Karpas-422 (cell line): ENCODE data around the gene HMG20B. TPM values are rescaled to one million over a fixed set of nuclear protein-coding genes. Genes with fewer than 3 reads are reported as not detected.

Source experiments
- DNase-seq: peaks from one replicate; pipeline ENCODE4 v3.0.0-alpha.2; 2015
- H2AFZ ChIP-seq: fragments of 200-600 bp; sonication (generic); 2 replicates; pipeline ENCODE4 v1.6.1; 2014; ENCODE audit warnings: antibody characterized with exemption, low read length, mixed read lengths
- H3K27ac ChIP-seq: fragments of 200-600 bp; sonication (generic); 2 replicates; pipeline ENCODE4 v1.5.1; 2014; ENCODE audit warnings: mild to moderate bottlenecking, low read length, moderate library complexity
- H3K27me3 ChIP-seq: fragments of 200-600 bp; sonication (generic); 2 replicates; pipeline ENCODE4 v1.6.1; 2014; ENCODE audit warnings: low read length, mixed read lengths
- H3K36me3 ChIP-seq: fragments of 200-600 bp; sonication (generic); 2 replicates; pipeline ENCODE4 v1.6.1; 2014; ENCODE audit warnings: low read length, mixed read lengths; ENCODE audit not compliant: insufficient read depth
- H3K4me1 ChIP-seq: fragments of 200-600 bp; sonication (generic); 2 replicates; pipeline ENCODE4 v1.6.1; 2014; ENCODE audit warnings: mild to moderate bottlenecking, low read length, mixed read lengths
- H3K4me2 ChIP-seq: fragments of 200-600 bp; sonication (generic); 2 replicates; pipeline ENCODE4 v1.6.1; 2014; ENCODE audit warnings: low read length, low read depth, mild to moderate bottlenecking; ENCODE audit not compliant: poor library complexity, severe bottlenecking
- H3K4me3 ChIP-seq: fragments of 200-600 bp; sonication (generic); 2 replicates; pipeline ENCODE4 v1.5.1; 2014; ENCODE audit warnings: mild to moderate bottlenecking, antibody characterized with exemption, low read length, mixed read lengths
- H3K79me2 ChIP-seq: fragments of 200-600 bp; sonication (generic); 2 replicates; pipeline ENCODE4 v1.6.1; 2014; ENCODE audit warnings: mild to moderate bottlenecking, low read length, mixed read lengths
- H3K9ac ChIP-seq: fragments of 200-600 bp; sonication (generic); 2 replicates; pipeline ENCODE4 v1.6.0; 2014; ENCODE audit warnings: low read length
- H3K9me2 ChIP-seq: fragments of 200-600 bp; sonication (generic), shearing (Covaris generic); replicated peaks from 2 replicates; pipeline ENCODE4 v1.6.0; 2014; ENCODE audit warnings: mild to moderate bottlenecking, low read length, moderate library complexity; ENCODE audit not compliant: insufficient read depth
- H3K9me3 ChIP-seq: fragments of 300-700, 200-600 bp; sonication (generic); 2 replicates; pipeline ENCODE4 v1.6.1; 2014; ENCODE audit warnings: low read length, mixed read lengths
- H4K20me1 ChIP-seq: fragments of 200-600 bp; sonication (generic); 2 replicates; pipeline ENCODE4 v1.6.1; 2014; ENCODE audit warnings: mild to moderate bottlenecking, antibody characterized with exemption, low read length, low read depth; ENCODE audit not compliant: insufficient read depth
- total RNA-seq: library from RNA; depleted of rRNA; stranded (reverse); fragments of >200 nt; shearing (Covaris generic); gene quantifications from 2 replicates; pipeline ENCODE4 v1.2.3, GENCODE V29; 2014; ENCODE audit warnings: low replicate concordance

Gene HMG20B
- total RNA-seq, 1 experiment from 2014 or later, result 53.7 TPM

GRCh38 chr19:3546119-3546518 is 26.6 kb upstream of the HMG20B start:
- H3K4me1 ChIP-seq, result no peaks in the 10 kb centered on the region

GRCh38 chr19:3547301-3547731 is 25.4 kb upstream of the HMG20B start:
- no peaks in the 10 kb centered on the region for H3K4me1 ChIP-seq
- H3K27me3 ChIP-seq, result no peaks in the 10 kb centered on the region
- H3K9me2 ChIP-seq, result no peaks in the 10 kb centered on the region
- H3K79me2 ChIP-seq, result peaks cover 4% of the 10 kb centered on the region; the same call in 1 of the 2 replicates
- no peaks in the 10 kb centered on the region for H3K36me3 ChIP-seq
- H3K9me3 ChIP-seq, result no peaks in the 10 kb centered on the region
- H4K20me1 ChIP-seq, result peaks cover 15% of the 10 kb centered on the region; the same call in 1 of the 2 replicates
- no peak overlapping the region for H3K27ac ChIP-seq
- no peak overlapping the region for H3K4me3 ChIP-seq
- no peak overlapping the region for H3K4me2 ChIP-seq
- no peak overlapping the region for H3K9ac ChIP-seq
- peak; percentile 71 for DNase-seq
- H2AFZ ChIP-seq, result no peak overlapping the region

More at GRCh38 chr19:3546119-3546518, 26.6 kb upstream of the HMG20B start:
- no peak overlapping the region for H3K27ac ChIP-seq
- H4K20me1 ChIP-seq, result peaks cover 15% of the 10 kb centered on the region; the same call in 1 of the 2 replicates
- H3K36me3 ChIP-seq, result no peaks in the 10 kb centered on the region
- no peak for DNase-seq
- no peak overlapping the region for H3K9ac ChIP-seq
- H3K4me2 ChIP-seq, result no peak overlapping the region
- H3K79me2 ChIP-seq, result no peaks in the 10 kb centered on the region
- no peak overlapping the region for H2AFZ ChIP-seq
- H3K27me3 ChIP-seq, result no peaks in the 10 kb centered on the region
- no peaks in the 10 kb centered on the region for H3K9me2 ChIP-seq
- H3K9me3 ChIP-seq, result no peaks in the 10 kb centered on the region
- no peak overlapping the region for H3K4me3 ChIP-seq

GRCh38 chr19:3547767-3548282 is 24.9 kb upstream of the HMG20B start:
- no peaks in the 10 kb centered on the region for H3K27me3 ChIP-seq
- no peak for DNase-seq
- H3K4me1 ChIP-seq, result peaks cover 5% of the 10 kb centered on the region
- H2AFZ ChIP-seq, result no peak overlapping the region
- peaks cover 15% of the 10 kb centered on the region; the same call in 1 of the 2 replicates for H4K20me1 ChIP-seq
- no peaks in the 10 kb centered on the region for H3K36me3 ChIP-seq
- H3K9me2 ChIP-seq, result no peaks in the 10 kb centered on the region
- no peak overlapping the region for H3K27ac ChIP-seq
- no peaks in the 10 kb centered on the region for H3K9me3 ChIP-seq
- no peak overlapping the region for H3K4me2 ChIP-seq
- H3K4me3 ChIP-seq, result no peak overlapping the region
- no peak overlapping the region for H3K9ac ChIP-seq
- peaks cover 9% of the 10 kb centered on the region for H3K79me2 ChIP-seq

DNA sequence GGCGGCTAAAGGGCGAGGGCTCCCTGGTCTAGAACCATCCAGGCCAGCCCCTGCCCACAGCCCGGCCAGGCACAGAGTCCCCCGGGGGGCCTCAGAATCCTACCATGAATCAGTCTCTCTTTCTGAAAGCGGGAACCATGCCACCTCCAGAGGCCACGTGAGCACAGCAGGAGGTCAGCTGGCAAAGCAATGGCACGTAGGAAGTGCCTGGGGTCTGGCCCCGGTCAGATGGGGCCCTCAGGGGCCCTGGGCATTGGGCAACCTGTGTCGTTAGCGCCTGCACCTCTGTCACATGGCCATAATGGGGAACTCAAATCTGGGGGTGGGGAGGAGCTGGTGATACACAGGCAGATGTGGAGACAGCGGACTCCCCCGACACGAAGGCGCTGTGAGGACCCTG is 24.1 kb upstream of the HMG20B start:
- Histone ChIP-seq H3K9ac (no peak overlapping the region), H3K4me2 (no peak overlapping the region), H3K36me3 (no peaks in the 10 kb centered on the region), H3K27ac (no peak overlapping the region), H3K9me2 (no peaks in the 10 kb centered on the region), H4K20me1 (peaks cover 15% of the 10 kb centered on the region; the same call in 1 of the 2 replicates), H3K9me3 (no peaks in the 10 kb centered on the region), H3K79me2 (peaks cover 13% of the 10 kb centered on the region), H3K4me1 (peaks cover 11% of the 10 kb centered on the region), H2AFZ (no peak overlapping the region), H3K27me3 (no peaks in the 10 kb centered on the region), H3K4me3 (no peak overlapping the region)
- no peak for DNase-seq

DNA sequence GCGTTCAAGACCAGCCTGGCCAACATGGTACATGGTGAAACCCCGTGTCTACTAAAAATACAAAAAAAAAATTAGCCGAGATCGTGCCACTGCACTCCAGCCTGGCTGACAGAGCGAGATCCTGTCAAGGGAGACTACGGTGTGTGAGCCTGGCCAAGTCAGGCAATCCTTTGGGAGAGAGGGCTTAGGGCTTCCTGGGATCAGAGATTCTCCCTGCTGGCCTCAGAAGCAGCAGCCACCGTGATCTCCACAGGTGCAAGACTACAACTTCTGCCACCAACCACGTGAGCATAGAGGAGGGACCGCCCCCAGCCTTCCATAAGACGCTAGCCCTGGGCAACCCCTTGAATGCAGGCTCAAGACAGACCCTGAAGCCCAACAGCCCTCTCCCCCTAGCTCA is 22.9 kb upstream of the HMG20B start:
- H3K9me2 ChIP-seq, result no peaks in the 10 kb centered on the region
- no peak overlapping the region for H3K9ac ChIP-seq
- no peak overlapping the region for H3K4me2 ChIP-seq
- H3K27ac ChIP-seq, result no peak overlapping the region
- no peak for DNase-seq
- no peaks in the 10 kb centered on the region for H3K27me3 ChIP-seq
- H3K4me3 ChIP-seq, result no peak overlapping the region
- no peak overlapping the region for H2AFZ ChIP-seq
- peaks cover 22% of the 10 kb centered on the region for H3K79me2 ChIP-seq
- H4K20me1 ChIP-seq, result peaks cover 15% of the 10 kb centered on the region; the same call in 1 of the 2 replicates
- no peaks in the 10 kb centered on the region for H3K36me3 ChIP-seq
- peaks cover 23% of the 10 kb centered on the region for H3K4me1 ChIP-seq
- H3K9me3 ChIP-seq, result no peaks in the 10 kb centered on the region

GRCh38 chr19:3550947-3551791 is 21.6 kb upstream of the HMG20B start:
- H3K4me1 ChIP-seq, result peaks cover 37% of the 10 kb centered on the region
- no peak for DNase-seq

DNA sequence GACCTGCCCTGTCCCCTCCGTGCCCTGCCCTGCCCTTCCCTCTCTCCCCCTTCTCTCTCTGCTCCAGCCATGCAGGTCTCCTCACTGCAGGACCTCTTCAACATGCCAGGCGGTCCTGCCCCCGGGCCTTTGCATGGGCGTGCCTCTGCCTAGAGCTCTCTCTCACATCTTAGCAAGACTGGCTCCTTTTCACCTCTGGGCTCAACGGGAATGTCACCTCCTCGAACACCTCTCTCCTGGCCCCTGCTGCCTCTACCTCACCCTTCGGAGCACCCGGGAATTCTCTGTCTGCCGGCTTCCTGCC is 21.0 kb upstream of the HMG20B start:
- Histone ChIP-seq H3K27ac (no peak overlapping the region), H4K20me1 (peaks cover 18% of the 10 kb centered on the region; the same call in 1 of the 2 replicates), H3K4me3 (no peak overlapping the region), H3K4me2 (no peak overlapping the region), H3K9me3 (no peaks in the 10 kb centered on the region), H3K79me2 (peaks cover 41% of the 10 kb centered on the region), H3K27me3 (no peaks in the 10 kb centered on the region), H3K9ac (no peak overlapping the region), H3K4me1 (peaks cover 42% of the 10 kb centered on the region), H3K9me2 (no peaks in the 10 kb centered on the region), H2AFZ (no peak overlapping the region), H3K36me3 (no peaks in the 10 kb centered on the region)
- no peak for DNase-seq

More at GRCh38 chr19:3550947-3551791, 21.6 kb upstream of the HMG20B start:
- no peak overlapping the region for H3K4me2 ChIP-seq
- no peaks in the 10 kb centered on the region for H3K9me3 ChIP-seq
- no peak overlapping the region for H3K4me3 ChIP-seq
- H4K20me1 ChIP-seq, result peaks cover 13% of the 10 kb centered on the region; the same call in 1 of the 2 replicates
- H3K9ac ChIP-seq, result no peak overlapping the region
- no peaks in the 10 kb centered on the region for H3K9me2 ChIP-seq
- no peak overlapping the region for H3K27ac ChIP-seq
- no peaks in the 10 kb centered on the region for H3K36me3 ChIP-seq
- no peaks in the 10 kb centered on the region for H3K27me3 ChIP-seq
- H3K79me2 ChIP-seq, result peaks cover 36% of the 10 kb centered on the region
- H2AFZ ChIP-seq, result no peak overlapping the region

DNA sequence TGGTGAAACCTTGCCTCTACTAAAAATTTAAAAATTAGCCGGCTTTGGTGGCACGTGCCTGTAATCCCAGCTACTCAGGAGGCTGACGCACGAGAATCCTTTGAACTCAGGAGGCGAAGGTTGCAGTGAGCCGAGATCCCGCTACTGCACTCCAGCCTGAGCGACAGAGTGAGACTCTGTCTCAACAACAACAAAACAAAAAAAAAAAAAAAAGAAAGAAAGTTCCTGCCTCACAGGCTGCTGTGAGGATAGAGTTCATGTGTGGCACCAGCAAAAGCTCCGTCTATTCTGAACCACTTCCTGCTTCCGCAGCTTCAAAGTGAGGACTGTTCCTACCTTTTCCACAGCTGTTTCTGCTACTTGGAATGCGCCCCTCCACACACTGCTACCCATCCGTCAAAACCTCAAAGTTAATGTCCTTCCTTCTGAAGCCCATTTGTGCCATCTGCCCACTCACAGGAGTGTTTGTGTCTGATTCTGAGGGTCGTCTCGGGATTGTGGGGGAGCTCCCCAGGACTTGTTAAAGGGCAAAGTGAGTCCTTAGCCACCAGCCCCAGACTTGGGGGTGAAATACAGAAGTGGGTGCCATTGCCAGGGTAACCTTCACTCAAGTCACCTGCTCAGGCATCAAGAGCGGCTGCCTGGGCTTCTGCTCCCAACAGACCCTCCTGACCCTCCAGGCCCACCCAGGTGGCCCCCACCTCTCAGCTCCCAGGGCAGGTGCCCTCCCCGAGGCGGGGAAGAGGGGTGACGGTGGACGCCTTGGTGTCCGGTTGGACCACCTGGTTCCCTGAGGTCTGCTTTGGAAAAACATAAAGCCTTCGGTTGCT is 18.3 kb upstream of the HMG20B start:
- Histone ChIP-seq H3K27ac (peak overlapping the region; percentile 36), H3K4me3 (peak overlapping the region; percentile 36; the same call in 1 of the 2 replicates), H4K20me1 (peaks cover 15% of the 10 kb centered on the region; the same call in 1 of the 2 replicates), H2AFZ (no peak overlapping the region), H3K36me3 (no peaks in the 10 kb centered on the region), H3K9me2 (no peaks in the 10 kb centered on the region), H3K27me3 (no peaks in the 10 kb centered on the region), H3K9me3 (no peaks in the 10 kb centered on the region), H3K4me2 (peak overlapping the region; percentile 53), H3K4me1 (peaks cover 52% of the 10 kb centered on the region), H3K79me2 (peaks cover 46% of the 10 kb centered on the region), H3K9ac (peak overlapping the region; percentile 35)
- DNase-seq, result no peak
